ENCODE measurements around the gene CXCR6.

CXCR6 gene

DNA sequence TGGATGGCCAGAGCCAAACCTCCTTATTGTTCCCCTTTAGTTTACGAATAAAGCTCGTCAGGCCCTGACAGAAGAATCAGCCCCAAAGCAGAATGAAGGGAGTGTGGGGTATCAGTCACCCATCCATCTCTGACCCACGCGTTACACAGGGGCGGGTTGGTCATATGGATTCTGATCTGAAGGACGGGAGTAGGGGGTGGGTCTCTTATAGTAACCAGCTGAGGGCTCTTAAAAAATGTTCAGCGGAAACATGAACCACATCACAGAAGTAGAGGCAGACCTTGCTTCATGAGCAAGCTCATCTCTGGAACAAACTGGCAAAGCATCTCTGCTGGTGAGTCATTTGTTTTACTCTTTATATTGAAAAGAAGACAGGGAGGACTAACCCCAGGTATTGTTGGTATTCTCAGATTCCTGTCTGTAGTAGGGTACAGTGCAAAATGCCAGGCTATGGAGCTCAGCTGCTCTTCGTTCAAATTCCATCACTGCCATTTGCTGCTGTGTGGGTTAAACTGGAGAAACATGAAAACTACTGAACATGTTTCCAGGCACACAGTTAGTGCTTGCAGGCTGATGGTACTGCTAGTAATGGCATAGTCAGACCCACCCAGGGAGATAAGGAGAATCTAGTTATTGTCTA, at the start of gene CXCR6:
CXCR6 (plus strand) TSS at position 258 of the 640 bp plus-strand sequence. CDS start 3,018 bp downstream, outside the sequence.
- no peak for TF ChIP-seq FOXM1 (IDR thresholded peaks at IDR 0.05; ENCODE audit: borderline replicate concordance, low read depth)
- no peak for TF ChIP-seq YY1 (IDR thresholded peaks at IDR 0.05; ENCODE audit: low read depth)

DNA sequence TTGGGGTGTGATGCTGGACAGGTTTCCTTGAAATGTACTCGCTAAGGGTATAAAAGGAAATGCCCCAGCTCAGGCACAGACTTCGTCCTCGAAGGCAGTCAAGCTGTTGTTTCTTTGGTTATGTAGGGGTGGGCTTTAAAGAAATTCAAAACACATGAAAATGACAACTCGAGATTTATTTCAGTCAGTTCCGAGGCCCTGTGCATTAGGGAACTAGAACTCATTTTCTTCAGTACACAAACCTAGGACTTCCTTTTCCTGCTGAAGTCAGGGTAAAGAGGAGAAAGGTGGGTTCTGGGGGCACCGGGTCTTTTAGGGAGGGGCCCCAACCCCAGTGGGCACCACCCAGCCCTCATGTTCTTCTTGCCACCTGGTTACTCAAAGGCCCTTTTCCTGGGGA, 49.2 kb upstream of the CXCR6 start:
- no peak for TF ChIP-seq EGR1 (IDR thresholded peaks at IDR 0.05)
- TF ChIP-seq, protein P1, sequence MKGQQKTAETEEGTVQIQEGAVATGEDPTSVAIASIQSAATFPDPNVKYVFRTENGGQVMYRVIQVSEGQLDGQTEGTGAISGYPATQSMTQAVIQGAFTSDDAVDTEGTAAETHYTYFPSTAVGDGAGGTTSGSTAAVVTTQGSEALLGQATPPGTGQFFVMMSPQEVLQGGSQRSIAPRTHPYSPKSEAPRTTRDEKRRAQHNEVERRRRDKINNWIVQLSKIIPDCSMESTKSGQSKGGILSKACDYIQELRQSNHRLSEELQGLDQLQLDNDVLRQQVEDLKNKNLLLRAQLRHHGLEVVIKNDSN (IDR thresholded peaks at IDR 0.05), result no peak
- TF ChIP-seq TEAD4 (IDR thresholded peaks at IDR 0.05), result no peak
- TF ChIP-seq FOXM1 (IDR thresholded peaks at IDR 0.05; ENCODE audit: borderline replicate concordance, low read depth), result no peak
- no peak for TF ChIP-seq CREB1 (IDR thresholded peaks at IDR 0.05; ENCODE audit: low read depth)
- TF ChIP-seq TAF1 (IDR thresholded peaks at IDR 0.05; ENCODE audit: low read depth), result no peak
- TF ChIP-seq YY1 (IDR thresholded peaks at IDR 0.05; ENCODE audit: low read depth), result no peak
- TF ChIP-seq NFIC (IDR thresholded peaks at IDR 0.05), result no peak
- TF ChIP-seq RAD21 (IDR thresholded peaks at IDR 0.05; ENCODE audit: low read depth), result no peak
- no peak for TF ChIP-seq TCF12 (IDR thresholded peaks at IDR 0.05; ENCODE audit: low read depth)
- TF ChIP-seq, protein P2, sequence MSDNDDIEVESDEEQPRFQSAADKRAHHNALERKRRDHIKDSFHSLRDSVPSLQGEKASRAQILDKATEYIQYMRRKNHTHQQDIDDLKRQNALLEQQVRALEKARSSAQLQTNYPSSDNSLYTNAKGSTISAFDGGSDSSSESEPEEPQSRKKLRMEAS (IDR thresholded peaks at IDR 0.05), result no peak
- TF ChIP-seq, protein P3, sequence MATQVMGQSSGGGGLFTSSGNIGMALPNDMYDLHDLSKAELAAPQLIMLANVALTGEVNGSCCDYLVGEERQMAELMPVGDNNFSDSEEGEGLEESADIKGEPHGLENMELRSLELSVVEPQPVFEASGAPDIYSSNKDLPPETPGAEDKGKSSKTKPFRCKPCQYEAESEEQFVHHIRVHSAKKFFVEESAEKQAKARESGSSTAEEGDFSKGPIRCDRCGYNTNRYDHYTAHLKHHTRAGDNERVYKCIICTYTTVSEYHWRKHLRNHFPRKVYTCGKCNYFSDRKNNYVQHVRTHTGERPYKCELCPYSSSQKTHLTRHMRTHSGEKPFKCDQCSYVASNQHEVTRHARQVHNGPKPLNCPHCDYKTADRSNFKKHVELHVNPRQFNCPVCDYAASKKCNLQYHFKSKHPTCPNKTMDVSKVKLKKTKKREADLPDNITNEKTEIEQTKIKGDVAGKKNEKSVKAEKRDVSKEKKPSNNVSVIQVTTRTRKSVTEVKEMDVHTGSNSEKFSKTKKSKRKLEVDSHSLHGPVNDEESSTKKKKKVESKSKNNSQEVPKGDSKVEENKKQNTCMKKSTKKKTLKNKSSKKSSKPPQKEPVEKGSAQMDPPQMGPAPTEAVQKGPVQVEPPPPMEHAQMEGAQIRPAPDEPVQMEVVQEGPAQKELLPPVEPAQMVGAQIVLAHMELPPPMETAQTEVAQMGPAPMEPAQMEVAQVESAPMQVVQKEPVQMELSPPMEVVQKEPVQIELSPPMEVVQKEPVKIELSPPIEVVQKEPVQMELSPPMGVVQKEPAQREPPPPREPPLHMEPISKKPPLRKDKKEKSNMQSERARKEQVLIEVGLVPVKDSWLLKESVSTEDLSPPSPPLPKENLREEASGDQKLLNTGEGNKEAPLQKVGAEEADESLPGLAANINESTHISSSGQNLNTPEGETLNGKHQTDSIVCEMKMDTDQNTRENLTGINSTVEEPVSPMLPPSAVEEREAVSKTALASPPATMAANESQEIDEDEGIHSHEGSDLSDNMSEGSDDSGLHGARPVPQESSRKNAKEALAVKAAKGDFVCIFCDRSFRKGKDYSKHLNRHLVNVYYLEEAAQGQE (IDR thresholded peaks at IDR 0.05; ENCODE audit: low read depth), result no peak

DNA sequence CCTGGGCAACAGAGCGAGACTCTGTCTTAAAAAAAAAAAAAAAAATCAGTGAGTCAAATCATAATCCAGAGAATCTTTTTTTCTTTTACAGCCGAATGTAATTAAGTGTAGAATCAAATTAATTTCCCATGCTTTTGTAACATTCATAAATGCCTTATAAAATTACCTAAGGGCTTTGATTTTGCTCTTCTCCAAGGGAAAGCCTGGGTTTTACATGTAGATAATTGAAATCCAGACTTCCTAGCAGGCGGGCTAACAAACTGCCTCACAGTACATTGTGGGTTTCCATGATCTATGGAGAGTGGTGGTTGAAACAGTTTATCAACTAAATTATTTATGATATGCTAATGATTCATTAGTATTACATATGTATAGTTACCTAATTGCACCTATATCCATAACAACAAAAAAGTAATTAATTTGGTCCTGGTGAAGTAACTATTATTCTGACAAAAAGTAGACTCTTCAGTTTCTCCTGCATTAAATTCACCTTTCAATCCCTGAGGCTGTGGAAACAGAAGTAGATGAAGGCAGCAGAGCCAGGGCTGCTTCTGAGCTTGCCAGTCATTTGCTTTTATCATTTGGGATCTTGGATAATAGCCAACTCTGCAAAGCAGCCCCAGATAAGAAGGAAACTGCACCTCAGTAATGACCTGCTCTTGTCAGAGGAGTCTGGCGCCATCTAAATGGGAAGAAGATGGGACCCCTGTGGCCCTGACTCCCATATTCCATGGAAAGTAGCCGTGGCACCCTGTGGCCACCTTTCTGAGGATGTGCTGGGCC, 47.4 kb upstream of the CXCR6 start:
- TF ChIP-seq CREB1 (IDR thresholded peaks at IDR 0.05; ENCODE audit: low read depth), result no peak

DNA sequence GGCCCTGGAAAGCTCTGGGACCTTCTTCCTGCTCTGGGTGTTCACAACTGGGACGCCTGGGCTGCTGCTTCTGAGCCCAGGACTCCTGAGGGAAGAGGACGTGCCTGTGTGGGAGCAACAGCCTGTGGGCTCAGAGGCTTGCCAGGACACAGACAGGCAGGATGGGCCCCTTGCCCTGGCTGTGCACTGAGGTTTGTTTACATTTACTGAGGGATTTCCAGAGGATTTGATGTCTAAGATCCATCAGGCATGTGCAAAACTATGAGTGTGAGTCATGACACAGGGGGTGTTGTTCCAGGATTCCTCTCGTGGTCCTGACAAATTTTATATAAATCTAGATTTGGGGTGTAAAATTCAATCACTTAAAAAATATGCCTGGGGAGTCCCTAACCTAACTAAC, 46.3 kb upstream of the CXCR6 start:
- no peak for TF ChIP-seq CREB1 (IDR thresholded peaks at IDR 0.05; ENCODE audit: low read depth)
- TF ChIP-seq CEBPB (IDR thresholded peaks at IDR 0.05), result no peak
- no peak for TF ChIP-seq EP300 (IDR thresholded peaks at IDR 0.05; ENCODE audit: borderline replicate concordance)
- TF ChIP-seq ZBTB7A (IDR thresholded peaks at IDR 0.05; ENCODE audit: low read depth), result no peak
- no peak for TF ChIP-seq YY1 (IDR thresholded peaks at IDR 0.05; ENCODE audit: low read depth)
- no peak for TF ChIP-seq EGR1 (IDR thresholded peaks at IDR 0.05)
- TF ChIP-seq TEAD4 (IDR thresholded peaks at IDR 0.05), result no peak
- no peak for TF ChIP-seq RAD21 (IDR thresholded peaks at IDR 0.05; ENCODE audit: low read depth)
- TF ChIP-seq TCF12 (IDR thresholded peaks at IDR 0.05; ENCODE audit: low read depth), result no peak
- TF ChIP-seq FOXM1 (IDR thresholded peaks at IDR 0.05; ENCODE audit: borderline replicate concordance, low read depth), result no peak
- no peak for TF ChIP-seq TAF1 (IDR thresholded peaks at IDR 0.05; ENCODE audit: low read depth)
- TF ChIP-seq, protein P3 (IDR thresholded peaks at IDR 0.05; ENCODE audit: low read depth), result no peak

DNA sequence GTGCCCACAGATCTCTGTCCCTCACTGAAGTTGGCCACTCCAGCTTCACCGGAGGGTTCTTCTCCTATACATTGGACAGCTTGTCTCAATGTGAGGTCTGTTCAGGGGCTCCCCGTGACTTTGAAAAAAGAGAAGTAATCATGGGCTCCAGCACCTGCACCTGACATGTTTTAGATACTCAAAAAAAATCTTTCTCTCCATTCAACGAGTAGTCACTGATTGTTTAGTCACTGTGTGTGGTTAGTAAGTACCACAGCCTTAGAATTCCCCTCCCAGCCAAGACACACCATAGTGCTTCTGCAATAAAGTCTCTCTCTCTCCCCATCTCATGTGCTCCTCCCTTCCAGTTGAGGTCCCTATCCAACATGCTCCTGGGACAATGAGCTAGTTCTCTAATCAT, 38.3 kb upstream of the CXCR6 start:
- TF ChIP-seq YY1 (IDR thresholded peaks at IDR 0.05; ENCODE audit: low read depth), result no peak

DNA sequence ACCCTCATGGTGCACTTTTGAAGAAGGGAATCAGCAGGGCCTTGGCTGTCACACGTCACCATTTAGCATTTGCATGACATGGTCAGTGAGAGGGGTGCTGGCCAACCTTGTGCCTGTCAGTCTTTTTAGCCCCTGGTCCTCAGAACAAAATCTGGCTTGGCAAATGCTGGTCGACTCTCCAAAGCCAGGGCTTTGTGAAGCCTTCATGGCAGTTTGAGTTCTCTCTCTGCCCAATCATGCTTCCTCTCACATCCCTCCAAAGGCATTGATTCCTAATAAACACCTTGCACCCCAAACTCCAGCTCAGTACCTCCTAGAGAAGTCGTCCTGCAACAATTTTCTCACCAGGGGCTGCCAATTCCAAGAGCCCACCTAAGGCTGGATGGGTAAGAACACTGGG, 37.5 kb upstream of the CXCR6 start:
- TF ChIP-seq CREB1 (IDR thresholded peaks at IDR 0.05; ENCODE audit: low read depth) (no peak), TCF12 (IDR thresholded peaks at IDR 0.05; ENCODE audit: low read depth) (no peak), EGR1 (IDR thresholded peaks at IDR 0.05) (no peak), FOXM1 (IDR thresholded peaks at IDR 0.05; ENCODE audit: borderline replicate concordance, low read depth) (no peak), TAF1 (IDR thresholded peaks at IDR 0.05; ENCODE audit: low read depth) (no peak), CEBPB (IDR thresholded peaks at IDR 0.05) (no peak), RAD21 (IDR thresholded peaks at IDR 0.05; ENCODE audit: low read depth) (no peak), TEAD4 (IDR thresholded peaks at IDR 0.05) (no peak), NFIC (IDR thresholded peaks at IDR 0.05) (no peak), ZBTB7A (IDR thresholded peaks at IDR 0.05; ENCODE audit: low read depth) (no peak)
- TF ChIP-seq, protein P1 (IDR thresholded peaks at IDR 0.05), result no peak
- TF ChIP-seq, protein P3 (IDR thresholded peaks at IDR 0.05; ENCODE audit: low read depth), result no peak

All from Ishikawa (cell line).